B cell (primary cell): ENCODE results near the gene SPTBN1. TPM values are rescaled to one million over a fixed set of nuclear protein-coding genes. Genes with fewer than 3 reads are reported as not detected.

Source experiments
- ATAC-seq: fragments of 200-7000 bp; cut with Tn5 transposase; one replicate; pipeline ENCODE4 v1.10.0; 2021; ENCODE audit warnings: low read depth, mild to moderate bottlenecking, moderate number of reproducible peaks, moderate library complexity
- CTCF ChIA-PET: fragments of 350-600 bp; sonication (Branson Sonifier 250); formaldehyde crosslinking; loops from one replicate; lab custom pipeline; 2021; ENCODE audit warnings: antibody characterized with exemption, inconsistent platforms; lab: Charles Lee
- POLR2A ChIA-PET: fragments of 350-600 bp; sonication (Branson Sonifier 250); formaldehyde crosslinking; loops from one replicate; lab custom pipeline; 2021; ENCODE audit warnings: antibody characterized with exemption; lab: Charles Lee
- DNase-seq: peaks from one replicate; pipeline ENCODE4 v3.0.0; 2013
- H2AFZ ChIP-seq: 2 replicates; pipeline ENCODE4 v1.6.1; 2012; ENCODE audit warnings: mild to moderate bottlenecking, low read depth, low read length; ENCODE audit not compliant: insufficient read depth, poor library complexity, severe bottlenecking
- H3K27ac ChIP-seq, 2 donors: 1 replicate in 1 of 2; 2 replicates in 1 of 2; pipeline ENCODE4 v1.5.1; 2012 to 2013; ENCODE audit warnings: low read length in 2 of 2, mild to moderate bottlenecking in 2 of 2, moderate library complexity in 1 of 2
- H3K27me3 ChIP-seq, 4 experiments: fragments of 200-600 bp in 1 of 4; sonication (generic) in 1 of 4; replicated peaks in 1 of 4; 1 replicate in 2 of 4; 2 replicates in 2 of 4; pipeline versions ENCODE4 v1.6.1 to v1.7.0; 2013 to 2016; ENCODE audit warnings: low read length in 3 of 4, mild to moderate bottlenecking in 2 of 4, mixed read lengths in 1 of 4, moderate library complexity in 1 of 4; ENCODE audit not compliant: insufficient read depth in 4 of 4, control insufficient read depth in 3 of 4; ENCODE audit errors: control extremely low read depth in 1 of 4
- H3K36me3 ChIP-seq, 2 experiments: replicated peaks in 1 of 2; 1 replicate in 1 of 2; 2 replicates in 1 of 2; pipeline versions ENCODE4 v1.6.1 to v1.7.1; 2013; ENCODE audit warnings: low read length in 1 of 2; ENCODE audit not compliant: insufficient read depth in 2 of 2, control insufficient read depth in 1 of 2; ENCODE audit errors: control extremely low read depth in 1 of 2, extremely low read depth in 1 of 2
- H3K4me1 ChIP-seq, 2 donors: fragments of 200-600 bp in 1 of 2; sonication (generic) in 1 of 2; 1 replicate in 1 of 2; 2 replicates in 1 of 2; pipeline versions ENCODE4 v1.5.1 to v1.6.1; 2013 to 2017; ENCODE audit warnings: low read length in 2 of 2; ENCODE audit not compliant: control insufficient read depth in 2 of 2, insufficient read depth in 2 of 2
- H3K4me2 ChIP-seq: replicated peaks from 2 replicates; pipeline ENCODE3; 2012; ENCODE audit warnings: mild to moderate bottlenecking, low read depth, low read length; ENCODE audit not compliant: poor library complexity, severe bottlenecking
- H3K4me3 ChIP-seq, 5 experiments: fragments of 200-600 bp in 1 of 5; sonication (generic) in 1 of 5; 1 replicate in 3 of 5; 2 replicates in 2 of 5; pipeline versions ENCODE4 v1.5.1 to v1.7.0; 2011 to 2016; ENCODE audit warnings: low read length in 4 of 5, mild to moderate bottlenecking in 4 of 5, low read depth in 2 of 5, control low read depth in 1 of 5, moderate library complexity in 1 of 5; ENCODE audit not compliant: insufficient read depth in 1 of 5; ENCODE audit errors: control extremely low read depth in 1 of 5, extremely low read depth in 1 of 5
- H3K79me2 ChIP-seq: fragments of 200-600 bp; sonication (generic); one replicate; pipeline ENCODE4 v1.6.0; 2016; ENCODE audit warnings: low read length; ENCODE audit not compliant: control insufficient read depth, insufficient read depth
- H3K9ac ChIP-seq: fragments of 200-600 bp; sonication (generic); 2 replicates; pipeline ENCODE4 v1.6.1; 2017; ENCODE audit warnings: mild to moderate bottlenecking, low read length, moderate library complexity
- H3K9me3 ChIP-seq, 3 donors: one replicate each; pipeline versions ENCODE4 v1.6.1 to v1.7.1; 2013; ENCODE audit warnings: low read length in 2 of 3; ENCODE audit not compliant: control insufficient read depth in 2 of 3, insufficient read depth in 1 of 3; ENCODE audit errors: control extremely low read depth in 1 of 3
- H4K20me1 ChIP-seq: 2 replicates; pipeline ENCODE4 v1.6.0; 2012; ENCODE audit warnings: mild to moderate bottlenecking, low read length; ENCODE audit not compliant: insufficient read depth, control insufficient read depth, poor library complexity, severe bottlenecking
- H3K27ac Mint-ChIP-seq: one replicate; pipeline ENCODE4 v1.8.0; 2021; ENCODE audit warnings: mixed read lengths
- H3K27me3 Mint-ChIP-seq: one replicate; pipeline ENCODE4 v1.8.0; 2021; ENCODE audit warnings: mixed read lengths
- H3K4me1 Mint-ChIP-seq: one replicate; pipeline ENCODE4 v1.8.0; 2021; ENCODE audit warnings: mixed read lengths
- H3K4me3 Mint-ChIP-seq: one replicate; pipeline ENCODE4 v1.8.0; 2021; ENCODE audit warnings: mixed read lengths
- H3K9me3 Mint-ChIP-seq: one replicate; pipeline ENCODE4 v1.8.0; 2022; ENCODE audit warnings: mixed read lengths; ENCODE audit not compliant: insufficient read depth
- CTCF ChIP-seq: fragments of 200-600 bp; IDR thresholded peaks from one replicate; pipeline ENCODE4 v1.8.0; 2022; ENCODE audit warnings: antibody characterized with exemption, mild to moderate bottlenecking
- EZH2 ChIP-seq: IDR thresholded peaks from 2 replicates; pipeline ENCODE4 v1.6.1; 2012; ENCODE audit warnings: borderline replicate concordance, low read depth, mild to moderate bottlenecking, moderate library complexity, low read length; ENCODE audit not compliant: insufficient read depth, poor library complexity, severe bottlenecking
- WGBS: methylation state at CpG from one replicate; pipeline ENCODE4 v1.1.5; 2013; ENCODE audit warnings: missing lambda C conversion rate; ENCODE audit not compliant: insufficient coverage; 5-methylcytosine and 5-hydroxymethylcytosine counted together
- intact Hi-C: fragments of 100-400 bp; cut with micrococcal nuclease; formaldehyde crosslinking; loops from one replicate; pipeline ENCODE4 v1.10.0; 2022
- polyA plus RNA-seq: library from polyadenylated mRNA; depleted of rRNA; stranded (reverse); fragments of >200 nt; gene quantifications from 2 replicates; pipeline ENCODE4 v1.2.3, GENCODE V29; 2012
- total RNA-seq, 2 donors: library from RNA; stranded (reverse); fragments of 120-200 nt in 1 of 2; gene quantifications; 1 replicate in 1 of 2; 2 replicates in 1 of 2; pipeline versions ENCODE4 v1.2.3 to v1.2.4, GENCODE V29; 2013 to 2022

The SPTBN1 gene
- total and polyA plus RNA-seq, 2 donors (not counting 1 experiment from before 2014, with no cell fraction given), result 43.7 to 144 TPM

- 25% methylated on average over 1 of the region's 2 CpGs for WGBS
- Mint-ChIP-seq H3K4me1 (peaks cover 18% of the 10 kb centered on the region), H3K27me3 (peaks cover 54% of the 10 kb centered on the region), H3K4me3 (peak overlapping the region; percentile 15), H3K9me3 (no peaks in the 10 kb centered on the region), H3K27ac (no peak overlapping the region)
- H3K4me3 ChIP-seq, result no peak overlapping the region
- peaks cover 0 to 46% (median 39%) of the 10 kb centered on the region in 4 experiments for H3K27me3 ChIP-seq
- H3K9ac ChIP-seq, result no peak overlapping the region
- no peaks in the 10 kb centered on the region for H3K79me2 ChIP-seq
- H3K4me2 ChIP-seq, result no peak overlapping the region
- intact Hi-C loops, result no loop called here
- no peak overlapping the region for H3K27ac ChIP-seq
- no peaks in the 10 kb centered on the region for H3K9me3 ChIP-seq
- peaks cover 18 to 26% of the 10 kb centered on the region in 2 donors for H3K4me1 ChIP-seq
- H2AFZ ChIP-seq, result no peak overlapping the region
- H3K36me3 ChIP-seq, result no peaks in the 10 kb centered on the region
- ATAC-seq, result no peak
- ChIA-PET CTCF (no interaction called here), POLR2A (no interaction called here)
- no peak for DNase-seq
- H4K20me1 ChIP-seq, result no peaks in the 10 kb centered on the region
- no peak for TF ChIP-seq EZH2
- TF ChIP-seq CTCF, result no peak
Measured at GRCh38 chr2:54459037-54459441, 2.9 kb downstream of the SPTBN1 start.

GRCh38 chr2:54461261-54461660 is 5.1 kb downstream of the SPTBN1 start:
- no peak overlapping the region for H3K4me3 Mint-ChIP-seq
- ATAC-seq (no peak), DNase-seq (no peak)
- Histone ChIP-seq H3K9ac (no peak overlapping the region), H3K27me3 (peaks cover 0 to 38% (median 31%) of the 10 kb centered on the region in 4 experiments), H3K4me3 (no peak overlapping the region), H4K20me1 (no peaks in the 10 kb centered on the region), H3K4me1 (peaks cover 8 to 15% of the 10 kb centered on the region in 2 donors), H3K9me3 (no peaks in the 10 kb centered on the region), H3K36me3 (no peaks in the 10 kb centered on the region), H3K4me2 (no peak overlapping the region), H2AFZ (no peak overlapping the region), H3K79me2 (no peaks in the 10 kb centered on the region), H3K27ac (no peak overlapping the region)
- peaks cover 8% of the 10 kb centered on the region for H3K4me1 Mint-ChIP-seq
- ChIA-PET POLR2A (no interaction called here), CTCF (no interaction called here)
- H3K9me3 Mint-ChIP-seq, result no peaks in the 10 kb centered on the region
- H3K27ac Mint-ChIP-seq, result no peak overlapping the region
- intact Hi-C loops, result no loop called here
- 40% methylated on average over 1 of the region's 4 CpGs for WGBS
- no peak for TF ChIP-seq EZH2
- no peak for TF ChIP-seq CTCF
- H3K27me3 Mint-ChIP-seq, result peaks cover 48% of the 10 kb centered on the region
